ENCODE results near the gene MKNK2. TPM values are rescaled to one million over a fixed set of nuclear protein-coding genes. Genes with fewer than 3 reads are reported as not detected.
"Not testable (repeated sequence)": the region's sequence is repeated elsewhere in the genome, so short reads cannot be mapped to it uniquely, and the experiment has no call there.

MKNK2 gene
- polyA plus RNA-seq, 1 experiment, result 31.1 TPM

- ChIA-PET CTCF (interaction anchor here (0.6 to 1.1 kb wide), 2 partner anchors 30 to 285 kb away, joined by 4 to 7 read pairs; no protein-coding TSS in a partner anchor), POLR2A (interaction anchor here (0.6 kb wide), 1 partner anchor 96 kb away, joined by 8 read pairs; no protein-coding TSS in a partner anchor)
- H3K4me3 ChIP-seq (ENCODE audit: low read depth, low read length), result no peak overlapping the region
- no peak for DNase-seq (ENCODE audit: low read depth, low spot score)
- no peak for TF ChIP-seq CTCF (IDR thresholded peaks at IDR 0.05; ENCODE audit: low read depth, low read length)
- no peak overlapping the region for H3K27ac ChIP-seq (ENCODE audit: low read depth, low read length)
- no peaks in the 10 kb centered on the region for H3K27me3 ChIP-seq (ENCODE audit: control insufficient read depth, insufficient read depth, low read length)
- H3K9me3 ChIP-seq (ENCODE audit: control insufficient read depth, insufficient read depth, low read length), result peaks cover 16% of the 10 kb centered on the region; the same call in 1 of the 2 replicates
Measured at GRCh38 chr19:1989513-1990229, 61.4 kb downstream of the MKNK2 start.

- POLR2A ChIA-PET; DNase-seq (ENCODE audit: low read depth, low spot score); H3K4me3 ChIP-seq (ENCODE audit: low read depth, low read length); H3K27me3 ChIP-seq (ENCODE audit: control insufficient read depth, insufficient read depth, low read length); H3K27ac ChIP-seq (ENCODE audit: low read depth, low read length); CTCF ChIA-PET: not testable (repeated sequence)
- peaks cover 16% of the 10 kb centered on the region; the same call in 1 of the 2 replicates for H3K9me3 ChIP-seq (ENCODE audit: control insufficient read depth, insufficient read depth, low read length)
Measured at GRCh38 chr19:1988464-1988863, 62.6 kb downstream of the MKNK2 start.

Small RNA genes within 50 kb of the gene (small RNA-seq; reads per million reads assigned to genes)
- gene AC007136.1 (ENCODE audit: insufficient read length, low read depth), result not detected

Other genes with a start within 250 kb of the MKNK2 start
- gene ATP8B3, start 239.0 kb downstream of the MKNK2 start, polyA plus RNA-seq (2011; rRNA removed), result 2.7 and 2.8 TPM in 2 replicates
- gene REXO1, start 202.8 kb downstream of the MKNK2 start, polyA plus RNA-seq (2011; rRNA removed), result 5.4 and 8.4 TPM in 2 replicates
- 3.4 and 4.4 TPM in 2 replicates for gene KLF16, start 187.7 kb downstream of the MKNK2 start, polyA plus RNA-seq (2011; rRNA removed)
- gene ABHD17A, start 165.7 kb downstream of the MKNK2 start, polyA plus RNA-seq (2011; rRNA removed), result 30.8 and 54.5 TPM in 2 replicates
- 0.35 and 0.55 TPM in 2 replicates for gene ADAT3, start 145.8 kb downstream of the MKNK2 start, polyA plus RNA-seq (2011; rRNA removed)
- gene SCAMP4, start 145.8 kb downstream of the MKNK2 start, polyA plus RNA-seq (2011; rRNA removed), result 6.7 and 10.7 TPM in 2 replicates
- gene CSNK1G2, start 110.1 kb downstream of the MKNK2 start, polyA plus RNA-seq (2011; rRNA removed), result 22.9 and 32.0 TPM in 2 replicates
- gene BTBD2, start 35.5 kb downstream of the MKNK2 start, polyA plus RNA-seq (2011; rRNA removed), result 25.5 and 46.5 TPM in 2 replicates
- gene MOB3A, start 45.1 kb upstream of the MKNK2 start, polyA plus RNA-seq (2011; rRNA removed), result 20.5 and 25.3 TPM in 2 replicates
- gene IZUMO4, start 45.7 kb upstream of the MKNK2 start, polyA plus RNA-seq (2011; rRNA removed), result 0.56 and 0.84 TPM in 2 replicates
- 68.2 and 94.4 TPM in 2 replicates for gene AP3D1, start 100.3 kb upstream of the MKNK2 start, polyA plus RNA-seq (2011; rRNA removed)
- 3.2 and 4.3 TPM in 2 replicates for gene DOT1L, start 112.7 kb upstream of the MKNK2 start, polyA plus RNA-seq (2011; rRNA removed)
- gene PLEKHJ1, start 185.1 kb upstream of the MKNK2 start, polyA plus RNA-seq (2011; rRNA removed), result 38.7 and 39.3 TPM in 2 replicates
- gene SF3A2, start 185.6 kb upstream of the MKNK2 start, polyA plus RNA-seq (2011; rRNA removed), result 7.0 and 9.5 TPM in 2 replicates
- not detected in 2 replicates for gene AMH, start 198.1 kb upstream of the MKNK2 start, polyA plus RNA-seq (2011; rRNA removed)
- gene JSRP1, start 205.2 kb upstream of the MKNK2 start, polyA plus RNA-seq (2011; rRNA removed), result not detected in 2 replicates
- gene PEAK3, start 230.9 kb upstream of the MKNK2 start, polyA plus RNA-seq (2011; rRNA removed), result 0.04 TPM in 1 of 2 replicates, not detected in the other